CD4-positive, CD25-positive, alpha-beta regulatory T cell (primary cell): ENCODE data around the gene MEF2C. TPM values are rescaled to one million over a fixed set of nuclear protein-coding genes. Genes with fewer than 3 reads are reported as not detected.

Experiments
- ATAC-seq, 2 donors: fragments of 150-1000 bp; cut with Tn5 transposase; one replicate each; pipeline ENCODE4 v1.10.0; 2021; ENCODE audit warnings: low read depth in 2 of 2, moderate number of reproducible peaks in 2 of 2, moderate library complexity in 1 of 2
- DNase-seq, 3 donors: peaks; one replicate each; pipeline versions ENCODE4 v3.0.0 to v3.0.0-alpha.2; 2012 to 2022; ENCODE audit warnings: mixed read lengths in 1 of 3
- H3K27ac ChIP-seq: one replicate; pipeline ENCODE4 v1.7.0; 2013; ENCODE audit warnings: mild to moderate bottlenecking, low read length; ENCODE audit not compliant: insufficient read depth, poor library complexity, severe bottlenecking
- H3K27me3 ChIP-seq: one replicate; pipeline ENCODE4 v1.7.0; 2013; ENCODE audit warnings: low read length; ENCODE audit not compliant: control insufficient read depth, insufficient read depth
- H3K36me3 ChIP-seq: one replicate; pipeline ENCODE4 v1.7.0; 2013; ENCODE audit warnings: mild to moderate bottlenecking, low read length, moderate library complexity; ENCODE audit not compliant: control insufficient read depth, insufficient read depth
- H3K4me1 ChIP-seq: 2 replicates; pipeline ENCODE4 v1.7.0; 2013; ENCODE audit warnings: mild to moderate bottlenecking, low read length; ENCODE audit not compliant: insufficient read depth, control insufficient read depth, poor library complexity, severe bottlenecking
- H3K4me3 ChIP-seq: one replicate; pipeline ENCODE4 v1.7.0; 2013; ENCODE audit warnings: low read depth, mild to moderate bottlenecking, low read length, moderate library complexity
- H3K9me3 ChIP-seq, 2 experiments: 1 replicate in 1 of 2; 2 replicates in 1 of 2; pipeline ENCODE4 v1.7.0; 2013; ENCODE audit warnings: low read length in 2 of 2, mild to moderate bottlenecking in 1 of 2, moderate library complexity in 1 of 2; ENCODE audit not compliant: control insufficient read depth in 2 of 2
- H3K27ac Mint-ChIP-seq, 3 donors: one replicate each; pipeline ENCODE4 v1.8.0; 2020 to 2022; ENCODE audit warnings: mild to moderate bottlenecking in 3 of 3, mixed read lengths in 3 of 3, moderate library complexity in 2 of 3
- H3K27me3 Mint-ChIP-seq: one replicate; pipeline ENCODE4 v1.8.0; 2022; ENCODE audit warnings: mild to moderate bottlenecking, mixed read lengths
- H3K36me3 Mint-ChIP-seq: one replicate; pipeline ENCODE4 v1.8.0; 2020; ENCODE audit warnings: mixed read lengths
- H3K4me1 Mint-ChIP-seq, 4 donors: one replicate each; pipeline ENCODE4 v1.8.0; 2020 to 2022; ENCODE audit warnings: mixed read lengths in 4 of 4, mild to moderate bottlenecking in 1 of 4
- H3K4me3 Mint-ChIP-seq, 4 donors: one replicate each; pipeline ENCODE4 v1.8.0; 2020 to 2022; ENCODE audit warnings: mild to moderate bottlenecking in 4 of 4, mixed read lengths in 4 of 4, moderate library complexity in 3 of 4
- H3K9me3 Mint-ChIP-seq, 7 donors: one replicate each; pipeline ENCODE4 v1.8.0; 2020 to 2022; ENCODE audit warnings: mixed read lengths in 7 of 7, mild to moderate bottlenecking in 3 of 7, moderate library complexity in 2 of 7
- polyA plus RNA-seq, 4 donors: library from polyadenylated mRNA; unstranded; fragments of 300-500 nt; fragmentation: Illumina TruSeq; gene quantifications; one replicate each; pipeline ENCODE4 v1.2.3, GENCODE V29; 2021
- total RNA-seq: library from RNA; stranded (reverse); gene quantifications from one replicate; pipeline ENCODE4 v1.2.3, GENCODE V29; 2022

MEF2C gene
- total and polyA plus RNA-seq, 5 donors from 2014 or later = 0.38 to 1.7 (median 1.6) TPM; not detected in 2

DNA sequence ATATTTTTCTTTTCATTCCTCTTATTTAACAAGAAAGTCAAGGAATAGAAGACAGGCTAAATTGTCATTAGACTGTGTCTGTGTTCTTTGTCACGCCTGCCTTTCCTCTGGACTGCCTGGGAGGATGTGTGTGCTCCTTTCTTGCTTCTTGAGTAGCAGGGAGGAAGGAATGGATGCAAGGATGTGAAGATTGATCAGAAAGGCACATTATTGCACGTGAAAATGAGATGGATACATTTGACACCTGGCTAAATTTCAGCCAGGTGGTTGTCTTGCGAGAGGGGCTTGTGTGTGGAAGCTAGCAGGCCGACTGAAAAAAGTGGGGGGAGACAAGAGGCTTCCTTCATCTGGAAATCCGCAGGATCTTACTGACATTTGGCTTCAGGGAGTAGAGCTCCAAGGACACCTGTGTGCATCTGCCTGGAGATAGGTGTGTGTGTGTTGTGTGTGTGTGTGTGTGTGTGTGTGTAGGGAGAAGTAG, 200.1 kb downstream of the MEF2C start:
- Mint-ChIP-seq H3K27ac (peak overlapping the region in 2 of 3 donors; percentile 16 to 70), H3K27me3 (peaks cover 95% of the 10 kb centered on the region), H3K4me1 (peaks cover 7 to 15% (median 12%) of the 10 kb centered on the region in 4 donors), H3K36me3 (no peaks in the 10 kb centered on the region), H3K9me3 (peaks cover 0 to 20% (median 11%) of the 10 kb centered on the region in 7 donors), H3K4me3 (peak overlapping the region in 2 of 4 donors; percentile 12 to 40)
- DNase-seq = no peak
- no peak for ATAC-seq
- no peaks in the 10 kb centered on the region for H3K36me3 ChIP-seq
- peaks cover 68% of the 10 kb centered on the region for H3K27me3 ChIP-seq
- H3K4me3 ChIP-seq = no peak overlapping the region
- H3K9me3 ChIP-seq = peaks cover 0 to 5% of the 10 kb centered on the region in 2 experiments
- H3K27ac ChIP-seq = no peak overlapping the region
- peaks cover 11% of the 10 kb centered on the region for H3K4me1 ChIP-seq

- Mint-ChIP-seq H3K4me1 (peaks cover 7 to 15% (median 12%) of the 10 kb centered on the region in 4 donors), H3K27me3 (peaks cover 95% of the 10 kb centered on the region), H3K36me3 (no peaks in the 10 kb centered on the region), H3K27ac (no peak overlapping the region), H3K4me3 (no peak overlapping the region), H3K9me3 (peaks cover 0 to 25% (median 11%) of the 10 kb centered on the region in 7 donors)
- H3K9me3 ChIP-seq = peaks cover 0 to 7% of the 10 kb centered on the region in 2 experiments
- H3K27ac ChIP-seq = no peak overlapping the region
- H3K27me3 ChIP-seq = peaks cover 68% of the 10 kb centered on the region
- H3K36me3 ChIP-seq = no peaks in the 10 kb centered on the region
- DNase-seq = no peak
- H3K4me1 ChIP-seq = peaks cover 11% of the 10 kb centered on the region
- H3K4me3 ChIP-seq = no peak overlapping the region
- no peak for ATAC-seq
Observed at GRCh38 chr5:88682131-88682530, 200.9 kb downstream of the MEF2C start.

- Mint-ChIP-seq H3K36me3 (no peaks in the 10 kb centered on the region), H3K4me1 (peaks cover 10 to 18% (median 14%) of the 10 kb centered on the region in 4 donors), H3K9me3 (peaks cover 0 to 18% (median 5%) of the 10 kb centered on the region in 7 donors), H3K4me3 (peak overlapping the region in 1 of 4 donors; percentile 1), H3K27me3 (peaks cover 95% of the 10 kb centered on the region), H3K27ac (no peak overlapping the region)
- Histone ChIP-seq H3K4me3 (no peak overlapping the region), H3K36me3 (no peaks in the 10 kb centered on the region), H3K9me3 (peaks cover 0 to 3% of the 10 kb centered on the region in 2 experiments), H3K27me3 (peaks cover 72% of the 10 kb centered on the region), H3K27ac (no peak overlapping the region), H3K4me1 (peaks cover 11% of the 10 kb centered on the region)
- ATAC-seq (no peak), DNase-seq (no peak)
Observed at GRCh38 chr5:88681211-88681803, 201.7 kb downstream of the MEF2C start.

DNA sequence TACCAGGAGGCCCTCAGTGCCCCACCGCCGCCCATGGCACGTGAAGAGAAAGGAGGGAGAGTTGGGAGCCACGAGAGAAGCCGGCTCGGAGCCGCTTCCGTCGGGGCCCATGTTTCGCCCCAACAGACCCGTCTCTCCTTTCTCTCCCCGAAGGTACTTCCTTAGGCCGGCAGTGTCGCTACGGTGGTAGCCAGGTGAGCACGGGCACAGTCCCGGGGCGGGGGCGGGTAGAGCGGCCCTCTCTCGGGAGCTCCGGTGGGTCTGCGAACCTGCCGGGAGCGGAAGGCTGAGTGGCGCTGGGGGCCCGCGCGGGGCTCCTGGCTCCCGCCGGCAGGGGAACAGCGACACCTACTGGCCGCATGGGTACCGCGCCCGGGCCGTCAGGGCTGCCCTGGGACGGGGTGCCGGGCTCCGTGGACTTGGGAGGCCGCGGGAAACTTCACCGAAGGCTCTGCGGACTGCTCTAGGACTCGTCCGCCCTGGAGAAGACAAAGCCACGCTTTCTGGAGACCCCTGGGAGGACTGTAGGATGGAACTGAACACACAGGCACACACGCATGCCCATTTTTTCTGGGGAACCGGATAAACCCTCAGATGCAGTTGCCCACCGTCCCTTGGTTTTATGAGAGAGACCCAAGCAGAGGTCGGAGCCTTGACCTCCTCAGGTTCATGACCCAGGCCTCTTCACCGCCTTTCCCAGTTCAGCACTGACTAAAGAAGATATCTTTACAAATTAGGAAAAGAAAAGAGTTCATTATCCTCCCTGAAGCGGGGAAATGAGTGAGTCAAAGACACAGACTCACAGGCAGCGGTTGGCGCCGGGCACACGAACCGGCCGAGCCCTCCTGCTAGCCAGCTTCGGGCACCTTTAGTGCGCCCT, 202.5 kb downstream of the MEF2C start:
- H3K36me3 Mint-ChIP-seq = no peaks in the 10 kb centered on the region
- ATAC-seq = peak; percentile 80
- peaks cover 11 to 24% (median 15%) of the 10 kb centered on the region in 4 donors for H3K4me1 Mint-ChIP-seq
- Histone ChIP-seq H3K27ac (no peak overlapping the region), H3K27me3 (peaks cover 66% of the 10 kb centered on the region), H3K36me3 (no peaks in the 10 kb centered on the region), H3K4me1 (peaks cover 18% of the 10 kb centered on the region), H3K9me3 (peaks cover 1 to 2% of the 10 kb centered on the region in 2 experiments), H3K4me3 (no peak overlapping the region)
- peak overlapping the region in 1 of 3 donors; percentile 43 for H3K27ac Mint-ChIP-seq
- peak overlapping the region in 3 of 4 donors; percentile 39 to 51 (median 50) for H3K4me3 Mint-ChIP-seq
- H3K27me3 Mint-ChIP-seq = peaks cover 95% of the 10 kb centered on the region
- H3K9me3 Mint-ChIP-seq = peaks cover 0 to 11% (median 4%) of the 10 kb centered on the region in 7 donors
- peak; percentile 44 to 68 (median 68) for DNase-seq

- peaks cover 2 to 3% of the 10 kb centered on the region in 2 experiments for H3K9me3 ChIP-seq
- Mint-ChIP-seq H3K4me3 (peak overlapping the region in 3 of 4 donors; percentile 24 to 51 (median 29)), H3K27ac (no peak overlapping the region), H3K27me3 (peaks cover 94% of the 10 kb centered on the region), H3K9me3 (peaks cover 0 to 14% (median 3%) of the 10 kb centered on the region in 7 donors), H3K36me3 (no peaks in the 10 kb centered on the region), H3K4me1 (peaks cover 14 to 33% (median 21%) of the 10 kb centered on the region in 4 donors)
- peaks cover 70% of the 10 kb centered on the region for H3K27me3 ChIP-seq
- peaks cover 27% of the 10 kb centered on the region for H3K4me1 ChIP-seq
- no peaks in the 10 kb centered on the region for H3K36me3 ChIP-seq
- H3K4me3 ChIP-seq = no peak overlapping the region
- H3K27ac ChIP-seq = no peak overlapping the region
- DNase-seq (no peak), ATAC-seq (no peak)
Observed at GRCh38 chr5:88679638-88680037, 203.3 kb downstream of the MEF2C start.

DNA sequence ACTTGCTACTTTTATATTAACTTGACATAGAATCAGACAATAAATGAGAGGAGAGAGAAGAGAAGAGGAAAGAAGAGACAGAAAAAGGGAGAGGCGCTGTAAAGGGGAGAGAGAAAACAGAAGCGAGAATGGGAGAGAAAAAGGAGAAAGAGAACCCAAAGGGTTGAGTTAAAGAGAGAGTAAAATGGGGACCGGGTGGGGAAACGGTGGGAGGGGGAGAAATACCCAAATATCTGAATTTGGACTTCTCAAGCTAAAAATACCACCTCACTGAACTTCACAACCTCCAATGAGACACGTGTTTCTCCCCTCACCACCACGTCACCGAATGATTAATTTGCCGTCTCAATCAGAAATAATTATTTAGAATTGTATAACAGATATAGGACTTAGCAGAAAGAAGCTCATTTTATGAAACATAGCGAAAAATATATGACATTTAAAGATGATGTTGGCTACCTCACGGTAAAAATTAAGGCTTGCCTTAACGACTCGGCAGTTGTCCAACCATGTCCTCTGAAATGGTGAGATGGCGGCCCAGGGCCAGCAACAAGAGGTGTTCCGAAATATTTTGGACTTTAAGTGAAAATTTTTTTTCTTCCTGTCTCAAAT, 204.1 kb downstream of the MEF2C start:
- Mint-ChIP-seq H3K27ac (peak overlapping the region in 1 of 3 donors; percentile 56), H3K27me3 (peaks cover 90% of the 10 kb centered on the region), H3K4me1 (peaks cover 14 to 38% (median 22%) of the 10 kb centered on the region in 4 donors), H3K4me3 (peak overlapping the region in 1 of 4 donors; percentile 51), H3K9me3 (peaks cover 0 to 15% (median 3%) of the 10 kb centered on the region in 7 donors), H3K36me3 (no peaks in the 10 kb centered on the region)
- Histone ChIP-seq H3K9me3 (peaks cover 2 to 4% of the 10 kb centered on the region in 2 experiments), H3K4me3 (no peak overlapping the region), H3K27ac (no peak overlapping the region), H3K36me3 (no peaks in the 10 kb centered on the region), H3K27me3 (peaks cover 64% of the 10 kb centered on the region), H3K4me1 (peaks cover 32% of the 10 kb centered on the region)
- ATAC-seq (no peak), DNase-seq (no peak)
